Mesendoderm (in vitro differentiated cells): ENCODE results near the gene HCLS1.

Experiments
- DNase-seq: peaks from one replicate; pipeline ENCODE4 v3.0.0; 2013
- H2AK5ac ChIP-seq: 2 replicates; pipeline ENCODE4 v1.6.1; 2013; ENCODE audit warnings: low read length, inconsistent platforms
- H2BK120ac ChIP-seq: 2 replicates; pipeline ENCODE4 v1.6.1; 2013; ENCODE audit warnings: low read depth, mild to moderate bottlenecking, low read length, moderate library complexity, mixed read lengths
- H2BK15ac ChIP-seq: replicated peaks from 2 replicates; pipeline ENCODE4 v1.6.1; 2013; ENCODE audit warnings: low read depth, mild to moderate bottlenecking, moderate library complexity
- H2BK5ac ChIP-seq: 2 replicates; pipeline ENCODE4 v1.6.1; 2013; ENCODE audit warnings: low read length, inconsistent platforms
- H3K18ac ChIP-seq: 2 replicates; pipeline ENCODE4 v1.6.1; 2013; ENCODE audit warnings: mild to moderate bottlenecking, low read length, mixed read lengths
- H3K23ac ChIP-seq: one replicate; pipeline ENCODE4 v1.6.1; 2013; ENCODE audit warnings: low read length
- H3K27ac ChIP-seq: 2 replicates; pipeline ENCODE4 v1.5.1; 2013; ENCODE audit warnings: low read depth, mild to moderate bottlenecking, inconsistent platforms, low read length, moderate library complexity
- H3K27me3 ChIP-seq: 2 replicates; pipeline ENCODE4 v1.6.1; 2013; ENCODE audit warnings: low read length, control low read depth, mild to moderate bottlenecking, inconsistent platforms; ENCODE audit not compliant: insufficient read depth, poor library complexity
- H3K36me3 ChIP-seq: 2 replicates; pipeline ENCODE4 v1.6.1; 2013; ENCODE audit warnings: low read length, inconsistent platforms; ENCODE audit not compliant: control insufficient read depth, insufficient read depth
- H3K4ac ChIP-seq: one replicate; pipeline ENCODE4 v1.6.1; 2013; ENCODE audit warnings: low read depth, mild to moderate bottlenecking, low read length, moderate library complexity
- H3K4me1 ChIP-seq: 2 replicates; pipeline ENCODE4 v1.6.1; 2013; ENCODE audit warnings: low read depth, low read length, inconsistent platforms; ENCODE audit not compliant: control insufficient read depth
- H3K4me2 ChIP-seq: 2 replicates; pipeline ENCODE4 v1.6.1; 2013; ENCODE audit warnings: low read length
- H3K4me3 ChIP-seq: 2 replicates; pipeline ENCODE4 v1.5.1; 2013; ENCODE audit warnings: mild to moderate bottlenecking, low read length
- H3K56ac ChIP-seq: one replicate; pipeline ENCODE4 v1.6.1; 2013; ENCODE audit warnings: low read length
- H3K79me1 ChIP-seq: 2 replicates; pipeline ENCODE4 v1.6.1; 2013; ENCODE audit warnings: low read length, inconsistent platforms
- H3K79me2 ChIP-seq: 2 replicates; pipeline ENCODE4 v1.6.1; 2013; ENCODE audit warnings: mild to moderate bottlenecking, low read length; ENCODE audit not compliant: control insufficient read depth, insufficient read depth
- H3K9ac ChIP-seq: 2 replicates; pipeline ENCODE4 v1.6.1; 2013; ENCODE audit warnings: low read length, inconsistent platforms
- H4K5ac ChIP-seq: one replicate; pipeline ENCODE4 v1.6.1; 2013; ENCODE audit warnings: low read length
- H4K8ac ChIP-seq: one replicate; pipeline ENCODE4 v1.6.1; 2013; ENCODE audit warnings: low read depth, mild to moderate bottlenecking, control low read depth, low read length, moderate library complexity
- WGBS: extraction: QIAGEN DNeasy Blood & Tissue Kit; methylation state at CpG from one replicate; pipeline ENCODE4 v1.1.7; 2013; ENCODE audit warnings: low lambda C conversion rate, missing lambda C conversion rate; ENCODE audit not compliant: insufficient coverage; ENCODE audit errors: extremely low coverage; 5-methylcytosine and 5-hydroxymethylcytosine counted together

Gene HCLS1

GRCh38 chr3:121651684-121652083, 9.0 kb downstream of the HCLS1 start:
- no peaks in the 10 kb centered on the region for H3K4me1 ChIP-seq
- no peaks in the 10 kb centered on the region for H3K79me1 ChIP-seq
- no peak overlapping the region for H3K18ac ChIP-seq
- no peak overlapping the region for H3K23ac ChIP-seq
- no peak overlapping the region for H2AK5ac ChIP-seq
- no peak overlapping the region for H3K4me2 ChIP-seq
- H2BK120ac ChIP-seq, result no peak overlapping the region
- H3K4me3 ChIP-seq, result no peak overlapping the region
- H4K5ac ChIP-seq, result no peak overlapping the region
- H3K36me3 ChIP-seq, result no peaks in the 10 kb centered on the region
- no peaks in the 10 kb centered on the region for H3K27me3 ChIP-seq
- H2BK15ac ChIP-seq, result no peak overlapping the region
- H3K4ac ChIP-seq, result no peak overlapping the region
- H3K9ac ChIP-seq, result no peak overlapping the region
- H3K56ac ChIP-seq, result no peak overlapping the region
- H4K8ac ChIP-seq, result no peak overlapping the region
- H3K27ac ChIP-seq, result no peak overlapping the region
- no peak overlapping the region for H2BK5ac ChIP-seq
- H3K79me2 ChIP-seq, result no peaks in the 10 kb centered on the region
- DNase-seq, result no peak

- H2BK15ac ChIP-seq, result no peak overlapping the region
- H3K79me1 ChIP-seq, result no peaks in the 10 kb centered on the region
- H3K4me1 ChIP-seq, result no peaks in the 10 kb centered on the region
- no peaks in the 10 kb centered on the region for H3K79me2 ChIP-seq
- H3K27me3 ChIP-seq, result no peaks in the 10 kb centered on the region
- H2AK5ac ChIP-seq, result no peak overlapping the region
- DNase-seq, result no peak
- no peak overlapping the region for H3K4me3 ChIP-seq
- H3K23ac ChIP-seq, result no peak overlapping the region
- H3K36me3 ChIP-seq, result no peaks in the 10 kb centered on the region
- H3K27ac ChIP-seq, result no peak overlapping the region
- no peak overlapping the region for H3K4me2 ChIP-seq
- no peak overlapping the region for H3K56ac ChIP-seq
- no peak overlapping the region for H3K9ac ChIP-seq
- H2BK120ac ChIP-seq, result no peak overlapping the region
- no peak overlapping the region for H4K8ac ChIP-seq
- H3K18ac ChIP-seq, result no peak overlapping the region
- H3K4ac ChIP-seq, result no peak overlapping the region
- H4K5ac ChIP-seq, result no peak overlapping the region
- H2BK5ac ChIP-seq, result no peak overlapping the region
Observed at GRCh38 chr3:121649645-121650044, 11.1 kb downstream of the HCLS1 start.

- Histone ChIP-seq H3K23ac (no peak overlapping the region), H3K27me3 (no peaks in the 10 kb centered on the region), H3K9ac (no peak overlapping the region), H2BK5ac (no peak overlapping the region), H3K79me2 (no peaks in the 10 kb centered on the region), H3K4me2 (no peak overlapping the region), H3K4ac (no peak overlapping the region), H3K36me3 (no peaks in the 10 kb centered on the region), H3K18ac (no peak overlapping the region), H2BK15ac (no peak overlapping the region), H4K8ac (no peak overlapping the region), H3K79me1 (no peaks in the 10 kb centered on the region), H3K4me3 (no peak overlapping the region), H2BK120ac (no peak overlapping the region), H2AK5ac (no peak overlapping the region), H3K4me1 (no peaks in the 10 kb centered on the region), H3K56ac (no peak overlapping the region), H3K27ac (no peak overlapping the region), H4K5ac (no peak overlapping the region)
- no peak for DNase-seq
- no CpG with 5 or more reads among the region's 6 CpGs for WGBS
Observed at GRCh38 chr3:121648219-121648958, 12.3 kb downstream of the HCLS1 start.

GRCh38 chr3:121645054-121645453, 15.6 kb downstream of the HCLS1 start:
- H3K56ac ChIP-seq, result no peak overlapping the region
- no peak overlapping the region for H4K8ac ChIP-seq
- H3K4me1 ChIP-seq, result no peaks in the 10 kb centered on the region
- no peaks in the 10 kb centered on the region for H3K79me2 ChIP-seq
- H3K27me3 ChIP-seq, result no peaks in the 10 kb centered on the region
- no peak overlapping the region for H3K27ac ChIP-seq
- H3K79me1 ChIP-seq, result no peaks in the 10 kb centered on the region
- H2BK120ac ChIP-seq, result no peak overlapping the region
- no peak overlapping the region for H3K23ac ChIP-seq
- no peak overlapping the region for H2AK5ac ChIP-seq
- H4K5ac ChIP-seq, result no peak overlapping the region
- no peak overlapping the region for H3K18ac ChIP-seq
- no peak overlapping the region for H3K9ac ChIP-seq
- no peak for DNase-seq
- WGBS, result no CpG with 5 or more reads among the region's 5 CpGs
- no peak overlapping the region for H2BK5ac ChIP-seq
- H3K36me3 ChIP-seq, result no peaks in the 10 kb centered on the region
- no peak overlapping the region for H3K4me3 ChIP-seq
- no peak overlapping the region for H3K4ac ChIP-seq
- H3K4me2 ChIP-seq, result no peak overlapping the region
- H2BK15ac ChIP-seq, result no peak overlapping the region

GRCh38 chr3:121642601-121643314, 17.9 kb downstream of the HCLS1 start:
- no peaks in the 10 kb centered on the region for H3K36me3 ChIP-seq
- no peaks in the 10 kb centered on the region for H3K27me3 ChIP-seq
- no peak overlapping the region for H4K8ac ChIP-seq
- H4K5ac ChIP-seq, result no peak overlapping the region
- H3K4ac ChIP-seq, result no peak overlapping the region
- H3K79me1 ChIP-seq, result no peaks in the 10 kb centered on the region
- no peak overlapping the region for H3K4me3 ChIP-seq
- no peak overlapping the region for H2AK5ac ChIP-seq
- no peak for DNase-seq
- no peak overlapping the region for H2BK15ac ChIP-seq
- no peaks in the 10 kb centered on the region for H3K79me2 ChIP-seq
- no peak overlapping the region for H3K27ac ChIP-seq
- no peak overlapping the region for H3K4me2 ChIP-seq
- no CpG with 5 or more reads among the region's 9 CpGs for WGBS
- H3K23ac ChIP-seq, result no peak overlapping the region
- no peak overlapping the region for H3K18ac ChIP-seq
- no peak overlapping the region for H3K56ac ChIP-seq
- no peak overlapping the region for H2BK120ac ChIP-seq
- H3K4me1 ChIP-seq, result no peaks in the 10 kb centered on the region
- no peak overlapping the region for H2BK5ac ChIP-seq
- no peak overlapping the region for H3K9ac ChIP-seq

GRCh38 chr3:121641127-121641526, 19.6 kb downstream of the HCLS1 start:
- Histone ChIP-seq H4K8ac (no peak overlapping the region), H3K23ac (no peak overlapping the region), H2BK120ac (no peak overlapping the region), H3K9ac (no peak overlapping the region), H3K18ac (no peak overlapping the region), H2BK5ac (no peak overlapping the region), H4K5ac (no peak overlapping the region), H3K36me3 (no peaks in the 10 kb centered on the region), H3K56ac (no peak overlapping the region), H3K27me3 (no peaks in the 10 kb centered on the region), H2AK5ac (no peak overlapping the region), H3K27ac (no peak overlapping the region), H3K79me1 (no peaks in the 10 kb centered on the region), H3K4me3 (no peak overlapping the region), H3K4ac (no peak overlapping the region), H2BK15ac (no peak overlapping the region), H3K4me2 (no peak overlapping the region), H3K4me1 (no peaks in the 10 kb centered on the region), H3K79me2 (no peaks in the 10 kb centered on the region)
- no peak for DNase-seq
- WGBS, result no CpG with 5 or more reads among the region's 2 CpGs
